WTC11 (cell line): Measurements from ENCODE around the gene STAT2. TPM values are rescaled to one million over a fixed set of nuclear protein-coding genes. Genes with fewer than 3 reads are reported as not detected.

Source experiments
- ATAC-seq: fragments of 200-7000 bp; cut with Tn5 transposase; 2 replicates; pipeline ENCODE4 v1.10.0; 2021; ENCODE audit warnings: mild to moderate bottlenecking, moderate library complexity
- CTCF ChIA-PET: fragments of 300-600 bp; sonication (Branson Sonifier 250); formaldehyde crosslinking; loops from one replicate; lab custom pipeline; 2021; ENCODE audit warnings: antibody characterized with exemption; lab: Charles Lee
- POLR2A ChIA-PET: fragments of 350-600 bp; sonication (Branson Sonifier 250); formaldehyde crosslinking; loops from one replicate; lab custom pipeline; 2021; ENCODE audit warnings: antibody characterized with exemption; lab: Charles Lee
- DNase-seq: peaks from one replicate; pipeline ENCODE4 v3.0.0; 2021; ENCODE audit warnings: low spot score
- H3K27ac Mint-ChIP-seq: 2 replicates; pipeline ENCODE4 v1.8.0; 2021; ENCODE audit warnings: mixed read lengths
- H3K27me3 Mint-ChIP-seq: 2 replicates; pipeline ENCODE4 v1.8.0; 2021; ENCODE audit warnings: low read depth, mild to moderate bottlenecking, moderate library complexity, mixed read lengths
- H3K36me3 Mint-ChIP-seq: 2 replicates; pipeline ENCODE4 v1.8.0; 2021; ENCODE audit warnings: mixed read lengths
- H3K4me1 Mint-ChIP-seq: 2 replicates; pipeline ENCODE4 v1.8.0; 2022; ENCODE audit warnings: mixed read lengths
- H3K4me3 Mint-ChIP-seq: 2 replicates; pipeline ENCODE4 v1.8.0; 2021; ENCODE audit warnings: mild to moderate bottlenecking, moderate library complexity, mixed read lengths
- H3K9me3 Mint-ChIP-seq: 2 replicates; pipeline ENCODE4 v1.8.0; 2021; ENCODE audit warnings: mixed read lengths
- ATF1 ChIP-seq: sonication (generic); formaldehyde crosslinking; IDR thresholded peaks from 2 replicates; pipeline ENCODE4 v1.8.1; 2023; ENCODE audit warnings: mild to moderate bottlenecking, moderate library complexity, missing genetic modification reagents
- FOXP1 ChIP-seq: sonication (generic); formaldehyde crosslinking; IDR thresholded peaks from 2 replicates; pipeline ENCODE4 v1.8.0; 2022; ENCODE audit warnings: missing genetic modification reagents, mild to moderate bottlenecking, moderate library complexity, borderline replicate concordance
- JUN ChIP-seq: sonication (generic); formaldehyde crosslinking; IDR thresholded peaks from 2 replicates; pipeline ENCODE4 v1.8.0; 2023; ENCODE audit warnings: mild to moderate bottlenecking, missing genetic modification reagents
- NR1H2 ChIP-seq: sonication (generic); formaldehyde crosslinking; IDR thresholded peaks from 2 replicates; pipeline ENCODE4 v1.9.0; 2021; ENCODE audit warnings: mild to moderate bottlenecking, moderate library complexity, missing genetic modification reagents
- NR2C2 ChIP-seq: sonication (generic); formaldehyde crosslinking; IDR thresholded peaks from 2 replicates; pipeline ENCODE4 v1.8.0; 2022; ENCODE audit warnings: mild to moderate bottlenecking, missing genetic modification reagents
- STAT6 ChIP-seq: sonication (generic); formaldehyde crosslinking; conservative IDR thresholded peaks from 2 replicates; pipeline ENCODE4 v1.8.1; 2023; ENCODE audit warnings: mild to moderate bottlenecking, low read depth, missing genetic modification reagents, moderate library complexity
- TEAD4 ChIP-seq: sonication (generic); formaldehyde crosslinking; IDR thresholded peaks from 2 replicates; pipeline ENCODE4 v1.8.0; 2022; ENCODE audit warnings: mild to moderate bottlenecking, missing genetic modification reagents
- TP53 ChIP-seq: sonication (generic); formaldehyde crosslinking; IDR thresholded peaks from 2 replicates; pipeline ENCODE4 v1.8.1; 2023; ENCODE audit warnings: mild to moderate bottlenecking, missing genetic modification reagents
- ZBTB21 ChIP-seq: sonication (generic); formaldehyde crosslinking; IDR thresholded peaks from 2 replicates; pipeline ENCODE4 v1.8.1; 2023; ENCODE audit warnings: mild to moderate bottlenecking, missing genetic modification reagents, borderline replicate concordance
- ZNF121 ChIP-seq: sonication (generic); formaldehyde crosslinking; IDR thresholded peaks from 2 replicates; pipeline ENCODE4 v1.8.0; 2023; ENCODE audit warnings: missing genetic modification reagents
- ZNF219 ChIP-seq: sonication (generic); formaldehyde crosslinking; IDR thresholded peaks from 2 replicates; pipeline ENCODE4 v1.8.0; 2023; ENCODE audit warnings: missing genetic modification reagents, mild to moderate bottlenecking, borderline replicate concordance
- ZNF416 ChIP-seq: fragments of 250-450 bp; sonication (Bioruptor Pico); IDR thresholded peaks from 2 replicates; pipeline ENCODE4 v1.9.0; 2021; ENCODE audit warnings: mild to moderate bottlenecking, inconsistent platforms
- total RNA-seq: library from RNA; stranded (reverse); gene quantifications from 3 replicates; pipeline ENCODE4 v1.2.3, GENCODE V29; 2021
- TF ChIP-seq, protein P1 (sequence below): sonication (generic); formaldehyde crosslinking; conservative IDR thresholded peaks from 2 replicates; pipeline ENCODE4 v1.8.1; 2022; ENCODE audit warnings: mild to moderate bottlenecking, missing genetic modification reagents
- TF ChIP-seq, protein P2 (sequence below): sonication (generic); formaldehyde crosslinking; IDR thresholded peaks from 2 replicates; pipeline ENCODE4 v1.8.0; 2023; ENCODE audit warnings: missing genetic modification reagents, mild to moderate bottlenecking, borderline replicate concordance
- TF ChIP-seq, protein P3 (sequence below): sonication (generic); formaldehyde crosslinking; IDR thresholded peaks from 2 replicates; pipeline ENCODE4 v1.8.0; 2022; ENCODE audit warnings: missing genetic modification reagents
- TF ChIP-seq, protein P4 (sequence below): fragments of 250-450 bp; sonication (Bioruptor Pico); IDR thresholded peaks from 2 replicates; pipeline ENCODE4 v1.8.0; 2021; ENCODE audit warnings: mild to moderate bottlenecking

The STAT2 gene
- total RNA-seq, 1 experiment from 2014 or later = 54.5 TPM

DNA sequence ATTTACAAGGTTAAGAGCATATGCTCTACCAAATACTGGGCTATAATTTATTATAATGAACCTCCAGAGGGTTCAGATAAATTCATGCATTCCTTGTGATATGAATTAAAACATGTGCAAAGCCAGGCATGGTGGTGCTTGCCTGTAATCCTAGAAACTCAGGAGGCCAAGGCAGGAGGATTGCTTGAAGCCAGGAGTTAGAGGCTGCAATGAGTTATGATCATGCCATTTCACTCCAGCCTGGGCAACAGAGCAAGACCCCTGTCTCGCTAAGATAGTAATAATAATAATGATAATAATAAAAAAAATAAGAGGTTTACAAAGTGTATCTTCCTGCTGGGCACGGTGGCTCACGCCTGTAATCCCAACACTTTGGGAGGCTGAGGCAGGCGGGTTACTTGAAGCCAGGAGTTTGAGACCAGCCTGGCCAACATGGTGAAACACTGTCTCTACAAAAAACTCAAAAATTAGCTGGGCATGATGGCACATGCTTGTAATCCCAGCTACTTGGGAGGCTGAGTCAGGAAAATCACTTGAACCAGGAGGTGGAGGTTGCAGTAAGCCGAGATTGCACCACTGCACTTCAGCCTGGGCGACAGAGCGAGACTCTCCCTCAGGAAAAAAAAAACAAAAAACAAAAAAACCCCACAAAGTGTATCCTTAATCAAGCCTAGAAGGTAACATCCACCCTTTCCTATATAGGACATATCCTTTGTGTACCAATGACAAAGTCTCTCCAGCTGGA, 52.5 kb downstream of the STAT2 start:
- H3K36me3 Mint-ChIP-seq = peaks cover 47% of the 10 kb centered on the region
- ATAC-seq (no peak), DNase-seq (no peak)
- POLR2A ChIA-PET = no interaction called here
- H3K4me1 Mint-ChIP-seq = no peaks in the 10 kb centered on the region
- no peak for TF ChIP-seq ZNF219 (CRISPR knock-in tag)
- no peak for TF ChIP-seq STAT6 (CRISPR knock-in tag)
- TF ChIP-seq, protein P1, sequence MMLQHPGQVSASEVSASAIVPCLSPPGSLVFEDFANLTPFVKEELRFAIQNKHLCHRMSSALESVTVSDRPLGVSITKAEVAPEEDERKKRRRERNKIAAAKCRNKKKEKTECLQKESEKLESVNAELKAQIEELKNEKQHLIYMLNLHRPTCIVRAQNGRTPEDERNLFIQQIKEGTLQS = no peak
- no peak for TF ChIP-seq ZNF416
- TF ChIP-seq ATF1 (CRISPR knock-in tag) = no peak
- peak; percentile 41; the same call in 1 of the 2 replicates for TF ChIP-seq ZNF121 (CRISPR knock-in tag)
- H3K9me3 Mint-ChIP-seq = no peaks in the 10 kb centered on the region
- CTCF ChIA-PET = interaction anchor here (1.1 kb wide), 1 partner anchor 53 kb away, joined by 3 read pairs; the partner anchor contains the start of gene STAT2
- H3K27me3 Mint-ChIP-seq = no peaks in the 10 kb centered on the region
- H3K4me3 Mint-ChIP-seq = no peak overlapping the region
- H3K27ac Mint-ChIP-seq = no peak overlapping the region

GRCh38 chr12:56304872-56305590, 54.9 kb downstream of the STAT2 start:
- peak overlapping the region; percentile 43; the same call in 1 of the 2 replicates for H3K27ac Mint-ChIP-seq
- POLR2A ChIA-PET = interaction anchor here (1.3 kb wide), 1 partner anchor 11 kb away, joined by 3 read pairs; the partner anchor contains the start of gene CNPY2
- no peaks in the 10 kb centered on the region for H3K27me3 Mint-ChIP-seq
- no peak for ATAC-seq
- no peak overlapping the region for H3K4me3 Mint-ChIP-seq
- CTCF ChIA-PET = no interaction called here
- H3K9me3 Mint-ChIP-seq = no peaks in the 10 kb centered on the region
- peaks cover 8% of the 10 kb centered on the region for H3K4me1 Mint-ChIP-seq
- H3K36me3 Mint-ChIP-seq = peaks cover 32% of the 10 kb centered on the region
- DNase-seq = no peak
- TF ChIP-seq, protein P2, sequence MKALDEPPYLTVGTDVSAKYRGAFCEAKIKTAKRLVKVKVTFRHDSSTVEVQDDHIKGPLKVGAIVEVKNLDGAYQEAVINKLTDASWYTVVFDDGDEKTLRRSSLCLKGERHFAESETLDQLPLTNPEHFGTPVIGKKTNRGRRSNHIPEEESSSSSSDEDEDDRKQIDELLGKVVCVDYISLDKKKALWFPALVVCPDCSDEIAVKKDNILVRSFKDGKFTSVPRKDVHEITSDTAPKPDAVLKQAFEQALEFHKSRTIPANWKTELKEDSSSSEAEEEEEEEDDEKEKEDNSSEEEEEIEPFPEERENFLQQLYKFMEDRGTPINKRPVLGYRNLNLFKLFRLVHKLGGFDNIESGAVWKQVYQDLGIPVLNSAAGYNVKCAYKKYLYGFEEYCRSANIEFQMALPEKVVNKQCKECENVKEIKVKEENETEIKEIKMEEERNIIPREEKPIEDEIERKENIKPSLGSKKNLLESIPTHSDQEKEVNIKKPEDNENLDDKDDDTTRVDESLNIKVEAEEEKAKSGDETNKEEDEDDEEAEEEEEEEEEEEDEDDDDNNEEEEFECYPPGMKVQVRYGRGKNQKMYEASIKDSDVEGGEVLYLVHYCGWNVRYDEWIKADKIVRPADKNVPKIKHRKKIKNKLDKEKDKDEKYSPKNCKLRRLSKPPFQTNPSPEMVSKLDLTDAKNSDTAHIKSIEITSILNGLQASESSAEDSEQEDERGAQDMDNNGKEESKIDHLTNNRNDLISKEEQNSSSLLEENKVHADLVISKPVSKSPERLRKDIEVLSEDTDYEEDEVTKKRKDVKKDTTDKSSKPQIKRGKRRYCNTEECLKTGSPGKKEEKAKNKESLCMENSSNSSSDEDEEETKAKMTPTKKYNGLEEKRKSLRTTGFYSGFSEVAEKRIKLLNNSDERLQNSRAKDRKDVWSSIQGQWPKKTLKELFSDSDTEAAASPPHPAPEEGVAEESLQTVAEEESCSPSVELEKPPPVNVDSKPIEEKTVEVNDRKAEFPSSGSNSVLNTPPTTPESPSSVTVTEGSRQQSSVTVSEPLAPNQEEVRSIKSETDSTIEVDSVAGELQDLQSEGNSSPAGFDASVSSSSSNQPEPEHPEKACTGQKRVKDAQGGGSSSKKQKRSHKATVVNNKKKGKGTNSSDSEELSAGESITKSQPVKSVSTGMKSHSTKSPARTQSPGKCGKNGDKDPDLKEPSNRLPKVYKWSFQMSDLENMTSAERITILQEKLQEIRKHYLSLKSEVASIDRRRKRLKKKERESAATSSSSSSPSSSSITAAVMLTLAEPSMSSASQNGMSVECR = no peak
- TF ChIP-seq, protein P3, sequence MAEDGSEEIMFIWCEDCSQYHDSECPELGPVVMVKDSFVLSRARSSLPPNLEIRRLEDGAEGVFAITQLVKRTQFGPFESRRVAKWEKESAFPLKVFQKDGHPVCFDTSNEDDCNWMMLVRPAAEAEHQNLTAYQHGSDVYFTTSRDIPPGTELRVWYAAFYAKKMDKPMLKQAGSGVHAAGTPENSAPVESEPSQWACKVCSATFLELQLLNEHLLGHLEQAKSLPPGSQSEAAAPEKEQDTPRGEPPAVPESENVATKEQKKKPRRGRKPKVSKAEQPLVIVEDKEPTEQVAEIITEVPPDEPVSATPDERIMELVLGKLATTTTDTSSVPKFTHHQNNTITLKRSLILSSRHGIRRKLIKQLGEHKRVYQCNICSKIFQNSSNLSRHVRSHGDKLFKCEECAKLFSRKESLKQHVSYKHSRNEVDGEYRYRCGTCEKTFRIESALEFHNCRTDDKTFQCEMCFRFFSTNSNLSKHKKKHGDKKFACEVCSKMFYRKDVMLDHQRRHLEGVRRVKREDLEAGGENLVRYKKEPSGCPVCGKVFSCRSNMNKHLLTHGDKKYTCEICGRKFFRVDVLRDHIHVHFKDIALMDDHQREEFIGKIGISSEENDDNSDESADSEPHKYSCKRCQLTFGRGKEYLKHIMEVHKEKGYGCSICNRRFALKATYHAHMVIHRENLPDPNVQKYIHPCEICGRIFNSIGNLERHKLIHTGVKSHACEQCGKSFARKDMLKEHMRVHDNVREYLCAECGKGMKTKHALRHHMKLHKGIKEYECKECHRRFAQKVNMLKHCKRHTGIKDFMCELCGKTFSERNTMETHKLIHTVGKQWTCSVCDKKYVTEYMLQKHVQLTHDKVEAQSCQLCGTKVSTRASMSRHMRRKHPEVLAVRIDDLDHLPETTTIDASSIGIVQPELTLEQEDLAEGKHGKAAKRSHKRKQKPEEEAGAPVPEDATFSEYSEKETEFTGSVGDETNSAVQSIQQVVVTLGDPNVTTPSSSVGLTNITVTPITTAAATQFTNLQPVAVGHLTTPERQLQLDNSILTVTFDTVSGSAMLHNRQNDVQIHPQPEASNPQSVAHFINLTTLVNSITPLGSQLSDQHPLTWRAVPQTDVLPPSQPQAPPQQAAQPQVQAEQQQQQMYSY (CRISPR knock-in tag) = no peak
- TF ChIP-seq TEAD4 (CRISPR knock-in tag) (no peak), NR1H2 (CRISPR knock-in tag) (no peak), TP53 (no peak), ZNF416 (no peak), ZBTB21 (no peak), FOXP1 (CRISPR knock-in tag) (no peak), JUN (CRISPR knock-in tag) (no peak), NR2C2 (CRISPR knock-in tag) (no peak)
- TF ChIP-seq, protein P4, sequence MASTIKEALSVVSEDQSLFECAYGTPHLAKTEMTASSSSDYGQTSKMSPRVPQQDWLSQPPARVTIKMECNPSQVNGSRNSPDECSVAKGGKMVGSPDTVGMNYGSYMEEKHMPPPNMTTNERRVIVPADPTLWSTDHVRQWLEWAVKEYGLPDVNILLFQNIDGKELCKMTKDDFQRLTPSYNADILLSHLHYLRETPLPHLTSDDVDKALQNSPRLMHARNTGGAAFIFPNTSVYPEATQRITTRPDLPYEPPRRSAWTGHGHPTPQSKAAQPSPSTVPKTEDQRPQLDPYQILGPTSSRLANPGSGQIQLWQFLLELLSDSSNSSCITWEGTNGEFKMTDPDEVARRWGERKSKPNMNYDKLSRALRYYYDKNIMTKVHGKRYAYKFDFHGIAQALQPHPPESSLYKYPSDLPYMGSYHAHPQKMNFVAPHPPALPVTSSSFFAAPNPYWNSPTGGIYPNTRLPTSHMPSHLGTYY (CRISPR knock-in tag) = no peak
